Panc1 (cell line): ENCODE data around the gene C17orf100. TPM values are rescaled to one million over a fixed set of nuclear protein-coding genes. Genes with fewer than 3 reads are reported as not detected.

ENCODE experiments used
- ATAC-seq: fragments of 200-7000 bp; cut with Tn5 transposase; 2 replicates; pipeline ENCODE4 v1.9.1; 2020; ENCODE audit warnings: mild to moderate bottlenecking, moderate library complexity
- BruUV-seq: library from RNA; stranded (reverse); fragments of 400-500 nt; replicated peaks from 2 replicates; lab custom pipeline; 2021; lab: Mats Ljungman, UMichigan
- CTCF ChIA-PET: fragments of 300-600 bp; sonication (Branson Sonifier 250); formaldehyde crosslinking; loops from one replicate; lab custom pipeline; 2022; ENCODE audit warnings: antibody characterized with exemption; lab: Charles Lee
- POLR2A ChIA-PET: fragments of 300-600 bp; sonication (Branson Sonifier 250); formaldehyde crosslinking; loops from one replicate; lab custom pipeline; 2022; ENCODE audit warnings: antibody characterized with exemption; lab: Charles Lee
- DNase-seq: peaks from one replicate; pipeline ENCODE4 v3.0.0-alpha.2; 2010; ENCODE audit warnings: low read depth, low spot score
- H3K27ac ChIP-seq: 2 replicates; pipeline ENCODE4 v1.5.1; 2011; ENCODE audit warnings: mild to moderate bottlenecking, low read length, inconsistent platforms
- H3K27me3 ChIP-seq: fragments of 200-500 bp; sonication (Bioruptor generic); 2 replicates; pipeline ENCODE4 v1.6.0; 2014; ENCODE audit warnings: low read length, inconsistent platforms; ENCODE audit not compliant: control insufficient read depth, insufficient read depth
- H3K36me3 ChIP-seq: fragments of 200-500 bp; sonication (Bioruptor generic); 2 replicates; pipeline ENCODE4 v1.5.1; 2014; ENCODE audit warnings: inconsistent platforms, mild to moderate bottlenecking, low read length, moderate library complexity; ENCODE audit not compliant: control insufficient read depth, insufficient read depth
- H3K4me1 ChIP-seq: 2 replicates; pipeline ENCODE4 v1.5.1; 2011; ENCODE audit warnings: inconsistent platforms, mild to moderate bottlenecking, low read length, moderate library complexity; ENCODE audit not compliant: control insufficient read depth, insufficient read depth
- H3K4me3 ChIP-seq, 2 experiments: 2 replicates each; pipeline ENCODE4 v1.5.1; 2011 to 2012; ENCODE audit warnings: low read depth in 2 of 2, low read length in 2 of 2, mild to moderate bottlenecking in 2 of 2, inconsistent platforms in 1 of 2, moderate library complexity in 1 of 2
- H3K9me3 ChIP-seq: fragments of 200-500 bp; sonication (Bioruptor generic); 2 replicates; pipeline ENCODE4 v1.5.1; 2014; ENCODE audit warnings: low read depth, mild to moderate bottlenecking, inconsistent platforms, low read length, moderate library complexity; ENCODE audit not compliant: control insufficient read depth, insufficient read depth
- CTCF ChIP-seq: fragments of 450-650 bp; IDR thresholded peaks from 2 replicates; pipeline ENCODE4 v1.5.1; 2017; ENCODE audit warnings: mild to moderate bottlenecking
- POLR2AphosphoS5 ChIP-seq: IDR thresholded peaks from 2 replicates; pipeline ENCODE4 v1.6.1; 2012; ENCODE audit warnings: mild to moderate bottlenecking, low read depth, low read length, moderate library complexity
- REST ChIP-seq, 2 experiments: IDR thresholded peaks; 2 replicates each; pipeline ENCODE4 v1.6.1; 2011 to 2012; ENCODE audit warnings: low read depth in 2 of 2, control low read depth in 1 of 2, low read length in 1 of 2, mild to moderate bottlenecking in 1 of 2, moderate library complexity in 1 of 2; ENCODE audit not compliant: insufficient read depth in 1 of 2
- SIN3A ChIP-seq: IDR thresholded peaks from 2 replicates; pipeline ENCODE4 v1.6.1; 2012; ENCODE audit warnings: low read depth, mild to moderate bottlenecking, low read length, moderate library complexity, borderline replicate concordance; ENCODE audit not compliant: insufficient read depth
- TCF7L2 ChIP-seq: IDR thresholded peaks from 2 replicates; pipeline ENCODE4 v1.6.1; 2011; ENCODE audit warnings: mild to moderate bottlenecking, low read depth, low read length, inconsistent platforms
- in situ Hi-C: cut with HindIII; loops from 2 replicates; pipeline ENCODE4 v1.10.0; 2016; ENCODE audit warnings: low sequenced_read_pairs, low pct_unique_long_range_greater_than_20kb
- intact Hi-C: fragments of 100-400 bp; cut with micrococcal nuclease; formaldehyde crosslinking; loops from one replicate; pipeline ENCODE4 v1.10.0; 2022; ENCODE audit not compliant: unreplicated experiment
- total RNA-seq: library from RNA; stranded (reverse); gene quantifications from one replicate; pipeline ENCODE4 v1.2.1, GENCODE V29; 2021; ENCODE audit not compliant: unreplicated experiment

The C17orf100 gene
- total RNA-seq, 1 experiment from 2014 or later = 2.8 TPM

GRCh38 chr17:6660101-6660500 lies 8.5 kb downstream of the C17orf100 start:
- no peaks in the 10 kb centered on the region for H3K4me1 ChIP-seq
- peaks cover 3% of the 10 kb centered on the region; the same call in 1 of the 2 replicates for H3K27me3 ChIP-seq
- ChIA-PET CTCF (no interaction called here), POLR2A (no interaction called here)
- no peaks in the 10 kb centered on the region for H3K9me3 ChIP-seq
- no TSS peak for BruUV-seq
- no peak overlapping the region for H3K27ac ChIP-seq
- H3K4me3 ChIP-seq = no peak overlapping the region
- no peak for TF ChIP-seq SIN3A
- no peak for TF ChIP-seq REST (IDR thresholded peaks at IDR 0.05; ENCODE audit: insufficient read depth in 1 of 2, low read depth in 2 of 2, low read length in 1 of 2)
- TF ChIP-seq POLR2AphosphoS5 = no peak
- no peak for TF ChIP-seq TCF7L2
- no peak for TF ChIP-seq CTCF
- intact Hi-C loops (no loop called here), in situ Hi-C loops (no loop called here)
- no peaks in the 10 kb centered on the region for H3K36me3 ChIP-seq
- ATAC-seq = no peak
- DNase-seq = no peak

GRCh38 chr17:6660805-6661463 lies 9.4 kb downstream of the C17orf100 start:
- H3K4me1 ChIP-seq = no peaks in the 10 kb centered on the region
- BruUV-seq = no TSS peak
- ChIA-PET POLR2A (no interaction called here), CTCF (interaction anchor here (0.6 kb wide), 1 partner anchor 56 kb away, joined by 7 read pairs; no protein-coding TSS in a partner anchor)
- no peaks in the 10 kb centered on the region for H3K36me3 ChIP-seq
- H3K27me3 ChIP-seq = peaks cover 3% of the 10 kb centered on the region; the same call in 1 of the 2 replicates
- in situ Hi-C loops (no loop called here), intact Hi-C loops (no loop called here)
- TF ChIP-seq SIN3A (no peak), POLR2AphosphoS5 (no peak), TCF7L2 (no peak), CTCF (no peak), REST (IDR thresholded peaks at IDR 0.05; ENCODE audit: insufficient read depth in 1 of 2, low read depth in 2 of 2, low read length in 1 of 2) (no peak)
- no peak overlapping the region for H3K27ac ChIP-seq
- no peaks in the 10 kb centered on the region for H3K9me3 ChIP-seq
- H3K4me3 ChIP-seq = no peak overlapping the region
- DNase-seq = no peak
- no peak for ATAC-seq
